GM12892 (cell line): ENCODE data around the gene INAVA.

Experiments
- POLR2A ChIP-seq: IDR thresholded peaks from 2 replicates; pipeline ENCODE4 v1.6.1; 2011; ENCODE audit warnings: low read depth, low read length, control low read depth
- POLR2AphosphoS5 ChIP-seq: IDR thresholded peaks from 2 replicates; pipeline ENCODE4 v1.6.1; 2011; ENCODE audit warnings: low read depth, low read length, control low read depth
- TAF1 ChIP-seq: IDR thresholded peaks from 2 replicates; pipeline ENCODE4 v1.6.1; 2011; ENCODE audit warnings: low read depth, mild to moderate bottlenecking, control low read depth, low read length, borderline replicate concordance

- no peak for TF ChIP-seq POLR2A
- TF ChIP-seq POLR2AphosphoS5, result no peak
- TF ChIP-seq TAF1, result no peak
Measured at GRCh38 chr1:200846398-200846797, 48.3 kb upstream of the INAVA start.
